Spleen (tissue), 7 donors: ENCODE measurements around the gene PTK7.

ENCODE experiments used
- POLR2A ChIP-seq, 3 donors: fragments of 450-650 bp; IDR thresholded peaks; one replicate each; pipeline ENCODE4 v1.5.1; 2017; ENCODE audit warnings: antibody characterized with exemption in 3 of 3, mild to moderate bottlenecking in 1 of 3
- POLR2AphosphoS5 ChIP-seq, 3 donors: sonication (generic); formaldehyde crosslinking; IDR thresholded peaks; one replicate each; pipeline ENCODE4 v1.5.1; 2017; ENCODE audit warnings: antibody characterized with exemption in 3 of 3
- TF ChIP-seq, protein P1 (sequence below), 11 experiments: fragments of 200-600 bp in 7 of 11; fragments of 450-650 bp in 4 of 11; sonication (generic) in 4 of 11; IDR thresholded peaks in 8 of 11; conservative IDR thresholded peaks in 3 of 11; 1 replicate in 7 of 11; 2 replicates in 4 of 11; pipeline versions ENCODE4 v1.4.0 to v1.8.0; 2016 to 2021; ENCODE audit warnings: antibody characterized with exemption in 11 of 11, inconsistent platforms in 4 of 11, mild to moderate bottlenecking in 1 of 11
- donor health status: DM: no; HTN: no; CAD: no; lungs with moderate emphysema.
- donor health status: DM: no; HTN: no; CAD: no.
- donor health status: DM: no; HTN: no; CAD: no.

DNA sequence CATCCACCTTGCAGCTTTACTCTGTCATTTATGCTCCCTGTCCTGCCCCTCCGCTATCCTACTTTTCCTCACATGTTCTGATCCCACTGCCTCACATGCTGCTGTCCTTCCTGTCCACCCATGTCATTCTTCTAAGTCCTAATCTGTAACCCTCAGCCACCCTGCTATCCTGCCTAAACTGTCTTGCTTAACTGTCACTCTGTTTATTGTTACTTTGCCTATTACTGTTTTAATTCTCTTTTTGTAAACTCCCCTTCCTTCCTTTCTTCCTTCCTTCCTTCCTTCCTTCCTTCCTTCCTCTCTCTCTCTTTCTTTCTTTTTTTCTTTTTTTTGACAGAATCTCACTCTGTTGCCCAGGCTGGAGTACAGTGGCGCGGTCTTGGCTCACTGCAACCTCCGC, 107.3 kb downstream of the PTK7 start:
- TF ChIP-seq, protein P1, sequence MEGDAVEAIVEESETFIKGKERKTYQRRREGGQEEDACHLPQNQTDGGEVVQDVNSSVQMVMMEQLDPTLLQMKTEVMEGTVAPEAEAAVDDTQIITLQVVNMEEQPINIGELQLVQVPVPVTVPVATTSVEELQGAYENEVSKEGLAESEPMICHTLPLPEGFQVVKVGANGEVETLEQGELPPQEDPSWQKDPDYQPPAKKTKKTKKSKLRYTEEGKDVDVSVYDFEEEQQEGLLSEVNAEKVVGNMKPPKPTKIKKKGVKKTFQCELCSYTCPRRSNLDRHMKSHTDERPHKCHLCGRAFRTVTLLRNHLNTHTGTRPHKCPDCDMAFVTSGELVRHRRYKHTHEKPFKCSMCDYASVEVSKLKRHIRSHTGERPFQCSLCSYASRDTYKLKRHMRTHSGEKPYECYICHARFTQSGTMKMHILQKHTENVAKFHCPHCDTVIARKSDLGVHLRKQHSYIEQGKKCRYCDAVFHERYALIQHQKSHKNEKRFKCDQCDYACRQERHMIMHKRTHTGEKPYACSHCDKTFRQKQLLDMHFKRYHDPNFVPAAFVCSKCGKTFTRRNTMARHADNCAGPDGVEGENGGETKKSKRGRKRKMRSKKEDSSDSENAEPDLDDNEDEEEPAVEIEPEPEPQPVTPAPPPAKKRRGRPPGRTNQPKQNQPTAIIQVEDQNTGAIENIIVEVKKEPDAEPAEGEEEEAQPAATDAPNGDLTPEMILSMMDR (IDR thresholded peaks at IDR 0.05 in 8 of 11, conservative IDR thresholded peaks at IDR 0.05 in 3 of 11), result no peak
- TF ChIP-seq POLR2A (IDR thresholded peaks at IDR 0.05) (no peak), POLR2AphosphoS5 (IDR thresholded peaks at IDR 0.05) (no peak)
